ENCODE measurements around the gene CDHR5.

CDHR5 gene

GRCh38 chr11:643849-644738 is 19.3 kb upstream of the CDHR5 start:
- no peak for DNase-seq

GRCh38 chr11:643366-643765 is 18.6 kb upstream of the CDHR5 start:
- DNase-seq = no peak

GRCh38 chr11:641806-642370 is 17.1 kb upstream of the CDHR5 start:
- DNase-seq = no peak

GRCh38 chr11:640021-640706 is 15.4 kb upstream of the CDHR5 start:
- no peak for DNase-seq

- DNase-seq = no peak
Observed at GRCh38 chr11:639332-639955, 14.7 kb upstream of the CDHR5 start.

GRCh38 chr11:638631-639331 is 14.0 kb upstream of the CDHR5 start:
- DNase-seq = no peak

- no peak for DNase-seq
Observed at GRCh38 chr11:637593-638521, 13.1 kb upstream of the CDHR5 start.

- DNase-seq = no peak
Observed at GRCh38 chr11:637333-637592, 12.5 kb upstream of the CDHR5 start.

- no peak for DNase-seq
Observed at GRCh38 chr11:636511-637332, 12.0 kb upstream of the CDHR5 start, which contains the start of gene DRD4. Gene DRD4 (plus strand): TSS chr11:637269. CDS start chr11:637305, 36 bp downstream.

- no peak for DNase-seq
Observed at GRCh38 chr11:635945-636510, 11.3 kb upstream of the CDHR5 start.

GRCh38 chr11:630871-631270 is 6.1 kb upstream of the CDHR5 start:
- DNase-seq = no peak

GRCh38 chr11:629237-629583 is 4.5 kb upstream of the CDHR5 start:
- DNase-seq = no peak

- DNase-seq = no peak
Observed at GRCh38 chr11:628056-628455, 3.3 kb upstream of the CDHR5 start.

- DNase-seq = no peak
Observed at GRCh38 chr11:627308-627576, 2.5 kb upstream of the CDHR5 start.

GRCh38 chr11:626475-627307 is 1.9 kb upstream of the CDHR5 start, which contains the start of gene SCT:
Gene SCT (minus strand): TSS chr11:627181. CDS start chr11:627143, 38 bp downstream.
- no peak for DNase-seq

GRCh38 chr11:625636-626268 is 997 bp upstream of the CDHR5 start:
- no peak for DNase-seq

GRCh38 chr11:623999-624704 is 603 bp downstream of the CDHR5 start:
- DNase-seq = no peak

- DNase-seq = no peak
Observed at GRCh38 chr11:623349-623869, 1.3 kb downstream of the CDHR5 start.

All from activated CD4-positive, alpha-beta T cell treated with anti-CD3 and anti-CD28 coated beads for 4 hours (primary cell).